DND-41 (cell line): Measurements from ENCODE around the gene LBHD1.

ENCODE experiments used
- EZH2 ChIP-seq: IDR thresholded peaks from 3 replicates; pipeline ENCODE4 v1.6.1; 2012; ENCODE audit warnings: borderline replicate concordance, low read depth, mild to moderate bottlenecking, moderate library complexity, low read length, inconsistent platforms; ENCODE audit not compliant: severe bottlenecking
- TF ChIP-seq, protein P1 (sequence below): IDR thresholded peaks from 2 replicates; pipeline ENCODE4 v1.5.1; 2012; ENCODE audit warnings: borderline replicate concordance, low read length, moderate library complexity, mild to moderate bottlenecking; ENCODE audit not compliant: poor library complexity, severe bottlenecking; ENCODE audit errors: extremely low read depth

DNA sequence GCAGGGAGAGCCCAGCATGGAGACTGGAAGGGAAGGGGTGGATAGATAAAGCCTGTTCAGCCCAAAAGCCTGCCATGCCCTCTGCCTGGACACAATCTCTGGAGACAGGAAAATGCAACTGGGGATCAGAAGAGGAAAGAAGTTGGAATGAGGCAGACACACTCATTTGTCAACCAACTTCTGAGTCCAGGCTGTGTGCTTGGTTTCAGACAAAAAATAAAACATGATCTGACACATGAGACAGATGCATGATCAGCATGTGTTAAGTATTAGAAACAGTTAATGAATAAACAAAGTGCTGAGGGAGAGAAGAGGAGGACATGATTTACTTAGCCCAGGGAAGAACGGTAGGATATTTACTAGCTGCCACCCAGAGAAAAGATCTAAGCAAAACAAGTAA lies 16.4 kb upstream of the LBHD1 start:
- TF ChIP-seq, protein P1, sequence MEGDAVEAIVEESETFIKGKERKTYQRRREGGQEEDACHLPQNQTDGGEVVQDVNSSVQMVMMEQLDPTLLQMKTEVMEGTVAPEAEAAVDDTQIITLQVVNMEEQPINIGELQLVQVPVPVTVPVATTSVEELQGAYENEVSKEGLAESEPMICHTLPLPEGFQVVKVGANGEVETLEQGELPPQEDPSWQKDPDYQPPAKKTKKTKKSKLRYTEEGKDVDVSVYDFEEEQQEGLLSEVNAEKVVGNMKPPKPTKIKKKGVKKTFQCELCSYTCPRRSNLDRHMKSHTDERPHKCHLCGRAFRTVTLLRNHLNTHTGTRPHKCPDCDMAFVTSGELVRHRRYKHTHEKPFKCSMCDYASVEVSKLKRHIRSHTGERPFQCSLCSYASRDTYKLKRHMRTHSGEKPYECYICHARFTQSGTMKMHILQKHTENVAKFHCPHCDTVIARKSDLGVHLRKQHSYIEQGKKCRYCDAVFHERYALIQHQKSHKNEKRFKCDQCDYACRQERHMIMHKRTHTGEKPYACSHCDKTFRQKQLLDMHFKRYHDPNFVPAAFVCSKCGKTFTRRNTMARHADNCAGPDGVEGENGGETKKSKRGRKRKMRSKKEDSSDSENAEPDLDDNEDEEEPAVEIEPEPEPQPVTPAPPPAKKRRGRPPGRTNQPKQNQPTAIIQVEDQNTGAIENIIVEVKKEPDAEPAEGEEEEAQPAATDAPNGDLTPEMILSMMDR, result no peak
- no peak for TF ChIP-seq EZH2
